ENCODE measurements around the gene CLIP4.

CLIP4 gene

GRCh38 chr2:29166242-29167039 lies 51.2 kb downstream of the CLIP4 start:
- no peak for TF ChIP-seq CTCF (IDR thresholded peaks at IDR 0.05; ENCODE audit: extremely low read depth, missing control alignments)
- no peak for DNase-seq (ENCODE audit: low spot score)

- no peak for DNase-seq (ENCODE audit: low spot score)
- no peak for TF ChIP-seq CTCF (IDR thresholded peaks at IDR 0.05; ENCODE audit: extremely low read depth, missing control alignments)
Observed at GRCh38 chr2:29174937-29175336, 59.7 kb downstream of the CLIP4 start.

- no peak for DNase-seq (ENCODE audit: low spot score)
- TF ChIP-seq CTCF (IDR thresholded peaks at IDR 0.05; ENCODE audit: extremely low read depth, missing control alignments): no peak
Observed at GRCh38 chr2:29175338-29175737, 60.1 kb downstream of the CLIP4 start.

- DNase-seq (ENCODE audit: low spot score): no peak
- TF ChIP-seq CTCF (IDR thresholded peaks at IDR 0.05; ENCODE audit: extremely low read depth, missing control alignments): no peak
Observed at GRCh38 chr2:29182334-29182733, 67.1 kb downstream of the CLIP4 start.

GRCh38 chr2:29182920-29183319 lies 67.7 kb downstream of the CLIP4 start:
- TF ChIP-seq CTCF (IDR thresholded peaks at IDR 0.05; ENCODE audit: extremely low read depth, missing control alignments): no peak

GRCh38 chr2:29184531-29184930 lies 69.3 kb downstream of the CLIP4 start:
- no peak for TF ChIP-seq CTCF (IDR thresholded peaks at IDR 0.05; ENCODE audit: extremely low read depth, missing control alignments)
- DNase-seq (ENCODE audit: low spot score): no peak

More at GRCh38 chr2:29182920-29183319, 67.7 kb downstream of the CLIP4 start:
- no peak for DNase-seq (ENCODE audit: low spot score)

GRCh38 chr2:29186817-29187216 lies 71.6 kb downstream of the CLIP4 start:
- no peak for TF ChIP-seq CTCF (IDR thresholded peaks at IDR 0.05; ENCODE audit: extremely low read depth, missing control alignments)
- no peak for DNase-seq (ENCODE audit: low spot score)
